Ovary (tissue), 3 donors: ENCODE data around the gene CAMKMT.

ENCODE experiments used
- POLR2A ChIP-seq: fragments of 450-650 bp; IDR thresholded peaks from one replicate; pipeline ENCODE4 v1.6.1; 2017; ENCODE audit warnings: antibody characterized with exemption, mild to moderate bottlenecking, moderate library complexity
- TF ChIP-seq, protein P1 (sequence below), 3 donors: fragments of 450-650 bp in 2 of 3; fragments of 200-600 bp in 1 of 3; IDR thresholded peaks; one replicate each; pipeline versions ENCODE4 v1.5.1 to v1.8.0; 2016 to 2022; ENCODE audit warnings: antibody characterized with exemption in 3 of 3, mild to moderate bottlenecking in 1 of 3
- donor health status: DM: no; HTN: no; CAD: no.

DNA sequence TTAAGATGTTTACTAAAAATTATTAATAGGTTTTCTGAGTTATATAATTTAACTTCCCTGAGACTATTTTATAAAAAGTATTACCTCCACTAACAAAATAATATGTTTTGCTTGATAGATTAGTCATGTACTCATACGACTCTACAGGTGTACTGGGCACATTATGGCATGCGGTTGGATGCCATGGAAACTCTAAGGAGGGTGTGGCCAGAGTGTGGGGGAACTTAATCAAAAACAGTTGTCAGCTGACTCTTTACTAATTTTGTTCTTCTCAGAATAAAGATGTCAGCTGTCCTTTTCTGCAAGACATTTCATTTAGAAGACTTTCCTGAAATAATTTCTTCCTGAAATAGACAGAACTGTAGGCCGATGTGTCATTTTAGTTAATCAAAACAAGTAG, 351.4 kb downstream of the CAMKMT start:
- TF ChIP-seq, protein P1, sequence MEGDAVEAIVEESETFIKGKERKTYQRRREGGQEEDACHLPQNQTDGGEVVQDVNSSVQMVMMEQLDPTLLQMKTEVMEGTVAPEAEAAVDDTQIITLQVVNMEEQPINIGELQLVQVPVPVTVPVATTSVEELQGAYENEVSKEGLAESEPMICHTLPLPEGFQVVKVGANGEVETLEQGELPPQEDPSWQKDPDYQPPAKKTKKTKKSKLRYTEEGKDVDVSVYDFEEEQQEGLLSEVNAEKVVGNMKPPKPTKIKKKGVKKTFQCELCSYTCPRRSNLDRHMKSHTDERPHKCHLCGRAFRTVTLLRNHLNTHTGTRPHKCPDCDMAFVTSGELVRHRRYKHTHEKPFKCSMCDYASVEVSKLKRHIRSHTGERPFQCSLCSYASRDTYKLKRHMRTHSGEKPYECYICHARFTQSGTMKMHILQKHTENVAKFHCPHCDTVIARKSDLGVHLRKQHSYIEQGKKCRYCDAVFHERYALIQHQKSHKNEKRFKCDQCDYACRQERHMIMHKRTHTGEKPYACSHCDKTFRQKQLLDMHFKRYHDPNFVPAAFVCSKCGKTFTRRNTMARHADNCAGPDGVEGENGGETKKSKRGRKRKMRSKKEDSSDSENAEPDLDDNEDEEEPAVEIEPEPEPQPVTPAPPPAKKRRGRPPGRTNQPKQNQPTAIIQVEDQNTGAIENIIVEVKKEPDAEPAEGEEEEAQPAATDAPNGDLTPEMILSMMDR (IDR thresholded peaks at IDR 0.05), result no peak
- TF ChIP-seq POLR2A, result no peak
